Stomach (tissue), 9 donors: ENCODE results near the gene SOX15. TPM values are rescaled to one million over a fixed set of nuclear protein-coding genes. Genes with fewer than 3 reads are reported as not detected.

Experiments used
- DNase-seq, 2 donors: peaks; one replicate each; pipeline versions ENCODE4 v3.0.0 to v3.0.0-alpha.2; 2013 to 2019
- H3K27ac ChIP-seq, 5 donors: fragments of 200-600 bp in 4 of 5; sonication (generic) in 4 of 5; one replicate each; pipeline ENCODE4 v1.5.1; 2013 to 2019; ENCODE audit warnings: mild to moderate bottlenecking in 1 of 5, moderate library complexity in 1 of 5
- H3K27me3 ChIP-seq, 3 donors: fragments of 200-600 bp; sonication (generic); one replicate each; pipeline ENCODE4 v1.5.1; 2017 to 2019; ENCODE audit warnings: mixed run types in 1 of 3
- H3K36me3 ChIP-seq, 4 donors: fragments of 200-600 bp; sonication (generic); 1 replicate in 3 of 4; 2 replicates in 1 of 4; pipeline ENCODE4 v1.5.1; 2016 to 2019
- H3K4me1 ChIP-seq, 4 donors: fragments of 200-600 bp; sonication (generic); one replicate each; pipeline ENCODE4 v1.5.1; 2016 to 2019
- H3K4me3 ChIP-seq, 4 donors: fragments of 200-600 bp; sonication (generic) in 3 of 4; one replicate each; pipeline ENCODE4 v1.5.1; 2016 to 2019; ENCODE audit warnings: mild to moderate bottlenecking in 1 of 4
- H3K9me3 ChIP-seq, 4 donors: fragments of 200-600 bp; sonication (generic); one replicate each; pipeline ENCODE4 v1.5.1; 2016 to 2019
- CTCF ChIP-seq, 7 experiments: fragments of 450-650 bp in 4 of 7; fragments of 200-600 bp in 3 of 7; sonication (generic) in 3 of 7; IDR thresholded peaks; one replicate each; pipeline ENCODE4 v1.5.1; 2016 to 2019; ENCODE audit warnings: antibody characterized with exemption in 7 of 7, control low read depth in 2 of 7, mild to moderate bottlenecking in 1 of 7
- EP300 ChIP-seq: sonication (generic); formaldehyde crosslinking; IDR thresholded peaks from one replicate; pipeline ENCODE4 v1.6.1; 2017; ENCODE audit warnings: antibody characterized with exemption
- POLR2A ChIP-seq, 4 donors: fragments of 450-650 bp; IDR thresholded peaks; one replicate each; pipeline ENCODE4 v1.6.1; 2016; ENCODE audit warnings: antibody characterized with exemption in 4 of 4, control low read depth in 2 of 4, mild to moderate bottlenecking in 1 of 4, moderate library complexity in 1 of 4
- POLR2AphosphoS5 ChIP-seq, 3 donors: sonication (generic); formaldehyde crosslinking; IDR thresholded peaks; one replicate each; pipeline ENCODE4 v1.6.1; 2016; ENCODE audit warnings: antibody characterized with exemption in 3 of 3
- WGBS, 5 donors: extraction: QIAGEN DNeasy Blood & Tissue Kit in 3 of 5; methylation state at CpG; one replicate each; pipeline versions ENCODE4 v1.1.5 to v1.1.7; 2013 to 2018; 5-methylcytosine and 5-hydroxymethylcytosine counted together
- intact Hi-C: fragments of 100-400 bp; cut with DNase I; formaldehyde crosslinking; loops from one replicate; pipeline ENCODE4 v1.15.1; 2023; ENCODE audit warnings: low total_unique reads
- polyA plus RNA-seq, 3 donors: library from polyadenylated mRNA; stranded (reverse); fragments of 200-250 nt; gene quantifications; one replicate each; pipeline ENCODE4 v1.2.3, GENCODE V29; 2013
- small RNA-seq, 4 donors: library from RNA; depleted of rRNA; stranded (forward); fragments of <200 nt; gene quantifications; one replicate each; pipeline ENCODE3, GENCODE V24; 2016
- total RNA-seq, 5 donors: library from RNA; depleted of rRNA; stranded (reverse); fragments of >200 nt; gene quantifications; one replicate each; pipeline versions ENCODE4 v1.1.0 to v1.2.3, GENCODE V29; 2014 to 2016
- donor health status: healthy with polysubstance abuse.
- donor health status: Bipolar disorder and iron deficiency.
- donor health status: healthy.

SOX15 gene
- total and polyA plus RNA-seq, 8 donors, result 0.76 to 48.1 (median 1.3) TPM; not detected in 4

DNA sequence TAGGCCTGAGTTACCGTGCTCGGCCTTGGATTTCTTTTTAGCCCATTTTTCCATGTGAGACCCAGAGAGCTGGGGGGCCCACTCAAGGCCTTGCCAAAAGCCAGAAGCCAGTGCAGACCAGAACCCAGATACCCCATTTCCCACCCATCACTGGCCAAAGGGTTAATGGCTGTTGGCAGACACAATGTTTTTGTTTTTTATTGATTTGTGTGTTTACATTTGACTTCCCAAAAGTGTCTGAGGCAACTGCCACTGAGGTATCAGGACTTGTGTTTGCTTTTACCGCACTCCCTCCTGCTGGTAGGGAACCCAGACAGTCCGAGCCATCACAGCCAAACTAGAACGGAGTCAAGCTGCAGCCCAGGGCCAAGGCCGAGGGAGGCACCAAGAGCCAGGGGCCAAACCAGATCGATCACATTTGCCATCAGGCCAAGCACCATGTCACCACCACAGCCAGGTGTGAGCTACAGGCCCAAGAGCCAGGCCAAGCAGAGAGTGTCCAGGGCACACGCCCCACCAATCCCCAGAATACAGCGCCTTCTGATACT is 48.7 kb downstream of the SOX15 start:
- H3K4me1 ChIP-seq, result no peaks in the 10 kb centered on the region
- H3K27ac ChIP-seq, result no peak overlapping the region
- whole genome bisulfite sequencing, 5 donors, result 94 to 97% (median 95%) methylated on average over 7 to 9 of the region's 9 CpGs
- DNase-seq, result no peak
- H3K9me3 ChIP-seq, result peaks cover 0 to 15% (median 8%) of the 10 kb centered on the region in 4 donors
- no peaks in the 10 kb centered on the region for H3K36me3 ChIP-seq
- no peak overlapping the region for H3K4me3 ChIP-seq
- TF ChIP-seq POLR2A (IDR thresholded peaks at IDR 0.05) (no peak), CTCF (IDR thresholded peaks at IDR 0.05) (no peak), POLR2AphosphoS5 (IDR thresholded peaks at IDR 0.05) (no peak)
- intact Hi-C loops, result no loop called here
- H3K27me3 ChIP-seq, result no peaks in the 10 kb centered on the region

GRCh38 chr17:7538891-7539545 is 50.9 kb downstream of the SOX15 start:
- intact Hi-C loops, result no loop called here
- WGBS, 5 donors, result 72 to 79% (median 77%) methylated on average over 11 of the region's 11 CpGs
- TF ChIP-seq POLR2A (IDR thresholded peaks at IDR 0.05) (no peak), POLR2AphosphoS5 (IDR thresholded peaks at IDR 0.05) (no peak), CTCF (IDR thresholded peaks at IDR 0.05) (no peak), EP300 (no peak)
- Histone ChIP-seq H3K9me3 (peaks cover 0 to 15% (median 8%) of the 10 kb centered on the region in 4 donors), H3K27ac (no peak overlapping the region), H3K36me3 (no peaks in the 10 kb centered on the region), H3K4me3 (no peak overlapping the region), H3K27me3 (no peaks in the 10 kb centered on the region), H3K4me1 (no peaks in the 10 kb centered on the region)
- no peak for DNase-seq

Small RNA genes within 50 kb of the gene (small RNA-seq; reads per million reads assigned to genes)
- gene CD68, result 0 reads per million in 4 donors
- 0 reads per million in 4 donors for gene SNORA48
- 0 reads per million in 4 donors for gene SNORD10

Other genes starting within 250 kb of the SOX15 start
- 10 to 100 TPM in 1 of 5 donors, 1 to 10 TPM in 3, under 1 TPM in 1; 0.58 to 11.0 (median 3.5) TPM for gene KCTD11, start 237.9 kb downstream of the SOX15 start, total RNA-seq
- 10 to 100 TPM in 1 of 3 donors, 1 to 10 TPM in 2; 8.9 to 14.1 (median 9.4) TPM for gene KCTD11, start 237.9 kb downstream of the SOX15 start, polyA plus RNA-seq
- gene TMEM95, start 234.9 kb downstream of the SOX15 start, total RNA-seq, result not detected
- not detected for gene TMEM95, start 234.9 kb downstream of the SOX15 start, polyA plus RNA-seq
- 10 to 100 TPM in 3 of 5 donors, 1 to 10 TPM in 2; 5.7 to 37.1 (median 22.2) TPM for gene TNK1, start 209.0 kb downstream of the SOX15 start, total RNA-seq
- 10 to 100 TPM in 1 of 3 donors, 1 to 10 TPM in 2; 6.0 to 12.1 (median 7.8) TPM for gene TNK1, start 209.0 kb downstream of the SOX15 start, polyA plus RNA-seq
- gene PLSCR3, start 195.6 kb downstream of the SOX15 start, total RNA-seq, result 100 to 1,000 TPM in 1 of 5 donors, 10 to 100 TPM in 2, 1 to 10 TPM in 1, not detected in 1; 7.9 to 101 (median 29.6) TPM
- 10 to 100 TPM; 21.9 to 27.1 (median 24.4) TPM for gene PLSCR3, start 195.6 kb downstream of the SOX15 start, polyA plus RNA-seq
- 100 to 1,000 TPM in 2 of 5 donors, 10 to 100 TPM in 2, not detected in 1; 39.8 to 347 (median 161) TPM for gene TMEM256, start 186.0 kb downstream of the SOX15 start, total RNA-seq
- gene TMEM256, start 186.0 kb downstream of the SOX15 start, polyA plus RNA-seq, result 100 to 1,000 TPM; 189 to 282 (median 279) TPM
- 10 to 100 TPM in 3 of 5 donors, 1 to 10 TPM in 2; 4.6 to 42.0 (median 13.8) TPM for gene NLGN2, start 182.2 kb downstream of the SOX15 start, total RNA-seq
- 1 to 10 TPM; 1.7 to 7.9 (median 1.8) TPM for gene NLGN2, start 182.2 kb downstream of the SOX15 start, polyA plus RNA-seq
- not detected for gene SPEM1, start 169.8 kb downstream of the SOX15 start, total RNA-seq
- gene SPEM1, start 169.8 kb downstream of the SOX15 start, polyA plus RNA-seq, result under 1 TPM in 1 of 3 donors, not detected in 2; 0.20 TPM
- not detected for gene SPEM2, start 164.5 kb downstream of the SOX15 start, total RNA-seq
- gene SPEM2, start 164.5 kb downstream of the SOX15 start, polyA plus RNA-seq, result not detected
- not detected for gene SPEM3, start 161.2 kb downstream of the SOX15 start, total RNA-seq
- gene SPEM3, start 161.2 kb downstream of the SOX15 start, polyA plus RNA-seq, result not detected
- gene TMEM102, start 154.7 kb downstream of the SOX15 start, total RNA-seq, result 10 to 100 TPM in 2 of 5 donors, 1 to 10 TPM in 2, not detected in 1; 1.3 to 48.4 (median 9.0) TPM
- 1 to 10 TPM; 4.5 to 7.9 (median 6.4) TPM for gene TMEM102, start 154.7 kb downstream of the SOX15 start, polyA plus RNA-seq
- 10 to 100 TPM in 1 of 5 donors, under 1 TPM in 1, not detected in 3; 0.37 to 15.6 TPM for gene FGF11, start 150.6 kb downstream of the SOX15 start, total RNA-seq
- 1 to 10 TPM in 1 of 3 donors, under 1 TPM in 1, not detected in 1; 0.50 to 2.9 TPM for gene FGF11, start 150.6 kb downstream of the SOX15 start, polyA plus RNA-seq
- 1 to 10 TPM in 3 of 5 donors, not detected in 2; 1.8 to 6.4 (median 4.2) TPM for gene CHRNB1, start 145.0 kb downstream of the SOX15 start, total RNA-seq
- gene CHRNB1, start 145.0 kb downstream of the SOX15 start, polyA plus RNA-seq, result 10 to 100 TPM in 2 of 3 donors, 1 to 10 TPM in 1; 9.2 to 12.0 (median 10.7) TPM
- 10 to 100 TPM; 15.8 to 31.5 (median 29.0) TPM for gene ZBTB4, start 110.5 kb downstream of the SOX15 start, total RNA-seq
- gene ZBTB4, start 110.5 kb downstream of the SOX15 start, polyA plus RNA-seq, result 10 to 100 TPM; 16.3 to 18.0 (median 17.9) TPM
- gene SLC35G6, start 108.6 kb downstream of the SOX15 start, total RNA-seq, result not detected
- gene SLC35G6, start 108.6 kb downstream of the SOX15 start, polyA plus RNA-seq, result not detected
- 100 to 1,000 TPM in 2 of 5 donors, 10 to 100 TPM in 3; 55.4 to 750 (median 85.2) TPM for gene POLR2A, start 105.7 kb downstream of the SOX15 start, total RNA-seq
- 10 to 100 TPM in 1 of 3 donors, 1 to 10 TPM in 2; 8.1 to 12.7 (median 10.0) TPM for gene POLR2A, start 105.7 kb downstream of the SOX15 start, polyA plus RNA-seq
- 100 to 1,000 TPM in 1 of 5 donors, 10 to 100 TPM in 3, 1 to 10 TPM in 1; 6.1 to 199 (median 49.6) TPM for gene TNFSF12, start 41.0 kb downstream of the SOX15 start, total RNA-seq
- gene TNFSF12, start 41.0 kb downstream of the SOX15 start, polyA plus RNA-seq, result 10 to 100 TPM; 31.7 to 48.0 (median 45.1) TPM
- 10 to 100 TPM; 15.6 to 55.4 (median 22.6) TPM for gene TNFSF13, start 31.3 kb downstream of the SOX15 start, total RNA-seq
- gene TNFSF13, start 31.3 kb downstream of the SOX15 start, polyA plus RNA-seq, result 10 to 100 TPM; 24.0 to 35.9 (median 32.0) TPM
- gene SENP3, start 28.2 kb downstream of the SOX15 start, total RNA-seq, result 10 to 100 TPM; 22.0 to 78.6 (median 49.9) TPM
- 10 to 100 TPM; 39.3 to 55.0 (median 53.0) TPM for gene SENP3, start 28.2 kb downstream of the SOX15 start, polyA plus RNA-seq
- gene CD68, start 10.5 kb downstream of the SOX15 start, total RNA-seq, result 10 to 100 TPM; 11.1 to 19.2 (median 13.9) TPM
- 10 to 100 TPM; 13.8 to 39.6 (median 28.9) TPM for gene CD68, start 10.5 kb downstream of the SOX15 start, polyA plus RNA-seq
- gene MPDU1, start 6.2 kb downstream of the SOX15 start, total RNA-seq, result 100 to 1,000 TPM in 3 of 5 donors, 10 to 100 TPM in 2; 64.8 to 188 (median 117) TPM
- gene MPDU1, start 6.2 kb downstream of the SOX15 start, polyA plus RNA-seq, result 10 to 100 TPM; 27.2 to 67.4 (median 64.0) TPM
- gene FXR2, start 24.8 kb upstream of the SOX15 start, total RNA-seq, result 10 to 100 TPM; 11.0 to 33.3 (median 23.3) TPM
- 10 to 100 TPM; 22.7 to 28.5 (median 23.2) TPM for gene FXR2, start 24.8 kb upstream of the SOX15 start, polyA plus RNA-seq
- 100 to 1,000 TPM in 2 of 5 donors, 10 to 100 TPM in 3; 11.6 to 235 (median 42.6) TPM for gene SAT2, start 37.7 kb upstream of the SOX15 start, total RNA-seq
- 100 to 1,000 TPM; 126 to 209 (median 184) TPM for gene SAT2, start 37.7 kb upstream of the SOX15 start, polyA plus RNA-seq
- 1 to 10 TPM in 1 of 5 donors, not detected in 4; 1.2 TPM for gene SHBG, start 40.0 kb upstream of the SOX15 start, total RNA-seq
- gene SHBG, start 40.0 kb upstream of the SOX15 start, polyA plus RNA-seq, result under 1 TPM in 2 of 3 donors, not detected in 1; 0.20 to 0.37 TPM
- under 1 TPM in 2 of 5 donors, not detected in 3; 0.45 to 0.55 TPM for gene ATP1B2, start 60.8 kb upstream of the SOX15 start, total RNA-seq
- under 1 TPM; 0.12 to 0.90 (median 0.76) TPM for gene ATP1B2, start 60.8 kb upstream of the SOX15 start, polyA plus RNA-seq
- gene TP53, start 97.4 kb upstream of the SOX15 start, total RNA-seq, result 10 to 100 TPM in 4 of 5 donors, 1 to 10 TPM in 1; 5.8 to 34.8 (median 25.2) TPM
- 10 to 100 TPM; 12.3 to 26.4 (median 13.0) TPM for gene TP53, start 97.4 kb upstream of the SOX15 start, polyA plus RNA-seq
- gene WRAP53, start 98.4 kb upstream of the SOX15 start, total RNA-seq, result 1 to 10 TPM; 1.8 to 3.9 (median 2.9) TPM
- gene WRAP53, start 98.4 kb upstream of the SOX15 start, polyA plus RNA-seq, result 10 to 100 TPM in 2 of 3 donors, 1 to 10 TPM in 1; 8.6 to 12.6 (median 11.6) TPM
- gene EFNB3, start 115.1 kb upstream of the SOX15 start, total RNA-seq, result 1 to 10 TPM in 2 of 5 donors, under 1 TPM in 1, not detected in 2; 0.29 to 2.9 (median 2.2) TPM
- 1 to 10 TPM in 1 of 3 donors, under 1 TPM in 2; 0.31 to 1.6 (median 0.92) TPM for gene EFNB3, start 115.1 kb upstream of the SOX15 start, polyA plus RNA-seq
- 1 to 10 TPM in 1 of 5 donors, under 1 TPM in 3, not detected in 1; under 0.01 to 8.0 (median 0.24) TPM for gene DNAH2, start 127.7 kb upstream of the SOX15 start, total RNA-seq
- under 1 TPM in 2 of 3 donors, not detected in 1; 0.08 to 0.31 TPM for gene DNAH2, start 127.7 kb upstream of the SOX15 start, polyA plus RNA-seq
- gene KDM6B, start 244.1 kb upstream of the SOX15 start, total RNA-seq, result 10 to 100 TPM in 4 of 5 donors, 1 to 10 TPM in 1; 7.5 to 27.2 (median 12.9) TPM
- gene KDM6B, start 244.1 kb upstream of the SOX15 start, polyA plus RNA-seq, result 1 to 10 TPM; 4.6 to 9.6 (median 6.0) TPM